COR-L47 (cell line): Measurements from ENCODE around the gene GPC3.
"Not testable (repeated sequence)": the region's sequence is repeated elsewhere in the genome, so short reads cannot be mapped to it uniquely, and the experiment has no call there.

ENCODE experiments used
- DNase-seq: peaks from one replicate; lab custom pipeline; 2025; lab: John Stamatoyannopoulos, UW

Gene GPC3

DNA sequence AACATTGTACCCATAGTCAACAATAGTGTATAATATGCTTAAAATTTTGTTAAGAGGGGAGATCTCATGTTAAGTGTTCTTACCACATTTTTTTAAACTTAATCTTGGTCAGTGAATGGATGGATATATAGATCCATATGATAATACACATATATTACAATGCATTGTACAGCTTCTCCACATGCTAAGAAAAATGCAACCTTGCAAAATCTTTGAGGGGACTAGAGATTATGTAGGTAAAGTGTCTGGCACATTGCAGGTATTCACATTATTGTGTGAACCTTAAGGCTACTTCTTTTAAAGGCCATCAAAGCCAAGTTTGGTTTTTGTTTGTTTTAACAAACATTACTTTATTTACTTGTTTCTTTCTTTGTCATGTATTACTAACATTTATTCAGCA, 10.4 kb upstream of the GPC3 start:
- DNase-seq: no peak

DNA sequence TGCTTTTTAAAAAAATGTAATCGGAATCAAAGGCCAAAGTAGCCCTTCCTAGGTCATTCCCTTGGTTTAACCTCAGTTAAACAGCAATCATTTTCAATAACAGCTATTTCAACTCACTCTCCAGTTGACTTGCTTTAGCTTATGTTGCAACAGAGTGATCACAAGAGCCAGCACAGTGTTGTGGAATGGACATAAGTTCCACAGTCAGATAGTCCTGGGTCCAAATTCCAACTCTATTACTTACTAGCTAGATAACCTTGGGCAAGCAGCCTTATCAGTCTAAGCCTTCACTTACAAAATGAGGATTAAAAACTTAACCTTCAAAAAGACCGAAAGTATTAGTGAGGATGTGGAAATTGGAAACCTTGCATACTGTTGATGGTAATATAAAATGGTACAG, 9.2 kb upstream of the GPC3 start:
- DNase-seq: no peak

DNA sequence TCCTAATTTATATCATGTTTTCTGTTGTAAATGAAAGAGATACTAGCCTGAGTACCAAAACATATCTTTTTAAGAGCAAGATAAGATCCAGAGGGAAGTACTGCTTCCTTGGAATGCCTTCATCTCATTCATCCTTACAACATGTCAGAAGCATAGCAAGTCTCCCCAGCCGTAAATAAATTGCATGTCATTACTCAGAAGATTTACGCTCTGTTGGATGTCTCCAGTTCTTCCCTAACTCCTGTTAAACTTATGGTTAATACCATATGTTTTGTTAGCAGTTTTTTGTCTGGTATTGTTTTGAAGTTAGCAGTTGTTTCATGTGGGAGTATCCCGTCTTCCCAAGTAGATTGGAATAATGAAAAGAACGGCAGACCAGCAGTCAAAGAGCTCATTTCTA, 7.5 kb upstream of the GPC3 start:
- no peak for DNase-seq

DNA sequence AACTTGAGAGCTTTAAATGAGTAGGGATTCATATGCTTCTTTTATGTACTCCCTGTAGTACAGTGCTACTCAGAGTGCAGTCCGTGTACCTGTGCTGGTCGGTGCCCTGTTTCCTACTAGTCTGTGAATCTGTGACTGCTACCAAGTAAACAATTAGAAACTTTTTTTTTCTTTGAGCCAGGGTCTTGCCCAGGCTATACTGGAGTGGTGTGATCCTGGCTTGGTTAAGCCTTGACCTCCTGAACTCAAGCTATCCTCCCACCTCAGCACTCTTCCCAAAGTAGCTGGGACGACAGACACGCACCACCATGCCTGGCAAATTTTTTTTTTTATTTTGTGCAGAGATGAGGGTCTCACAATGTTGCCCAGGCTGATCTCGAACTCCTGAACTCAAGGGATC, 6.4 kb upstream of the GPC3 start:
- DNase-seq: no peak

DNA sequence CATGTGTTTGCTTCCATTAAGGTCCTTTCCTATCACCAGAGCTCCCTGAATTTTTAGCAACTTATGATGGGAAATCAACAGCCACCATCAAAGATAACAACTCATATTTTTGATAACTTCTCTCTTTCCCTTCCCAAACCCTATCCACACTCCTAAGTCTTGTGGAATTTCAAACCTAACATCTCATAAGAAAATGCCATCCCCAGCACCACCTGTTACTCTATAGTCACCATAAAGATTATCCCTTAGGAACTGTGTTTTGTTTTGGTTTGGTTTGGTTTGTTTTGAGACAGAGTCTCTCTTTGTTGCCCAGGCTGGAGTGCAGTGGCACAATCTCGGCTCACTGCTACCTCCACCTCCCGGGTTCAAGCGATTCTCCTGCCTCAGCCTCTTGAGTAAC, 5.7 kb upstream of the GPC3 start:
- DNase-seq: not testable (repeated sequence)

DNA sequence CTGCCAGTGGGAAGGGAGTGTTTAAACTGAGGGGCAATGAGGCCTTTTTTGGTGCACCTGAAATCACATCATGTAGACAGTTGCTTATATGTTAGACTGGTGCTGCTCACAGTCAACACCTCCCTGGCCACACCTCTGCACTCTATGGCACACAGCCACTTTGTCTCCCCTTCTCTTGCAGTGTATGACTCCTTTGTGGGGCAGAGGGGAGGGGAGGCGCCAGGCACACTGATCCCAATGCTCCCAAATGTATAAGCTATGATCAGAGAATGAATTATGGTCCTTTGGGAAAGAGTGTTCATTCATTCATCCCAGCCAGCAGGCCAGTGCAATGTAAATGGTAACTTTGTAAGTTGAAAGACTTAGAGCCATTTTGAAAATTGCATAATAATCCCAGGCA, 4.6 kb upstream of the GPC3 start:
- no peak for DNase-seq

DNA sequence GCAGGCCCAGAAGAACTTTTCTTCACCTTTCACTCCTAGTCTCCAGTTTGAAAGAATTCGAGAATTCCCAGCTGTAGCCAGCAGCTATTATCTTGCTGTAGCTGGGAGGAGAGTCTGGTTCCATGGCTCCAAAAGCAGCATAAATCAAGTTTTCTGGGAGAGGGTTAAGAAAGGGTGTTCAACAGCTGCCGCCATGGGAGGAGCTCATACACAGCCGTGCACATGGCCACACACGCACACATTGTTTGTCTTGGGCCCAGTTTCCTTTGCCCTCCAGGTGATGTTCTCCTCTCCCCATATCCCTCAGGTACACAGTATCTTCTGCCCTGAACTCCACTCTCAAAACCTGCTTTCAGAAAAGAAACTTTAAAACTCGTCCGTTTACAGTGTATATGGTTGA, 4.1 kb upstream of the GPC3 start:
- no peak for DNase-seq

DNA sequence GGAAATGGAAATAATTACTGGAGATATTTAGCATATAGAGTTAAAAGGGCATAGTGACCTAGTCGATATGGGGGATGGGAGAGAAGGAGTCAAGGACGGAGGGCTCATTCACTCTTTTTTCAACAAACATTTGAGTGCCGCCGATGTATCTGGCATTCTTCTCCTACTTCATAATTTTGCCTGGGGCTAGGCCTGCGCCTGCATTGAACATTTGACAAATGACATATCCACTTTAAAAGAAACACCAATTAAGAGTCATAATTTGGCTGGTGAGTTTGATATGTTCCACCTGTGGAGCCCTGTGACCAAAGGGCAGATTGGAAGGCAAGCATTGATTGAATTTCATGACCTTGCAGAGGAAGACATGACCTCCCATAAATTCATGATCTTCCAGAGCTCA, 2.6 kb upstream of the GPC3 start:
- no peak for DNase-seq

DNA sequence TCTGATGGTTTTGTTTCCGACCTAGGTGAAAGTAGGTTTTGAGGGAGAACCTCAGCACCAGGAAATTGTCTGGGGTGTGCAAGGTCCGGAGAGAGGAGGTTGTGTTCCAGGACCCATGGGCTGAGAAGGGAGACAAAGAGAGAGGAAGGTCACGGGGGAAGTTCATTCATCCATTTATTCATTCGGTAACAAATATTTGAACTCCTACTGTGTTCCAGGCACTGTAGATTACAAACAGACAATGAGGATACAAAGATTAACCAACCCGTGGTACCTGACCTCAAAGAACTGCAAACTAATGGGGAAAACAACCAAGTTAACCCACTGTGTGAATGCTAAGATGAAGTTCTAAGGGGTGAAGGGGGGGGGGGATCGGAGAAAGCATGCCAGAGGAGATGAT, 1.8 kb upstream of the GPC3 start:
- no peak for DNase-seq

DNA sequence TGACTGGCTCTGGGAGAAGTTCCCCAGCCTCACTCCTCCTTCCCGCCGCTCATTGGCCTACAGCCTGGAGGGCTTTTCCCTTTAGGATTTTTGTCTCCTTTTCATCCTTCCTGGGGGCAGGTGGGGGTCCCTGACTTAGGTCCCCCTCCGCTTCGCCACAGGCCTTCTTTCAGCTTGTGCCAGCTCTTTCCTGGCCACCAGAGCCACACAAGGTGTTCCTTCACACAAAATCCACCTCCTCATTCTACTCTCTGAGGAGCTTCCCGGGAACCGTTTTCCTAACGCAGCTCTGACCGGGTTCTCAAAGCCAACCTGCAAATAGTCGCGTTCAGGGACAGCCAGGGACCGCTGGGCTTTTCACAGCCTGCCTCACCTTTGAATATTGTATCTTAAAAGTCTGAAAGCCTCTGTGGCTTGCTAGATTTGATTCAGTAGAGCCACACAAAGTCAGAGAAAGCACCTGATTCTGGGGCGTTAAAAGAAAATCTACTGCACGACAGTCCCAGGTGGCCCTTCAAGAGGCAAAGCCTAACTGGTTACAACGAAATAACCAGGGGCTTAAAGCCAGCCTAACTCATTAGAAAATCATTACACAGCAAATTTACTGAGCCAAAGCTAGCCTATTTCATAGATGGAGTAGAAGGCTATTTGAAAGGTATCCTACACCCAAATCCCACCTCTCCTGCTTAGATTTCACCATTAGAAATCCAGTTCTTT, 731 bp upstream of the GPC3 start:
- no peak for DNase-seq

DNA sequence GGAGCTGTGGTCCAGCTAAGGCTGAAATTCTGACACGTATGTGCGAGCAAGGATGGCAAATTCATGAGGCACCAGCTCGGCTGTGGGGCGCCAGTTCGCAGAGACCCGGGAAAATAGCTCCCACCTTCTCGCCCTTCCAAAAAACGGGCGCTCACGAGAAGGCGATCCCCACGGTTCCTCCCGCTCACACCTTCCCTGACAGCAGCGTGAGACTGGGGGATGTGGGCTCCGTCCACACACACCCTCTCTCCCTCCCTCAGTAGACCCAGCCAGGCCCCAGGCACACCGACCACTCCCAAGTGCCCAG, 584 bp downstream of the GPC3 start:
- no peak for DNase-seq

DNA sequence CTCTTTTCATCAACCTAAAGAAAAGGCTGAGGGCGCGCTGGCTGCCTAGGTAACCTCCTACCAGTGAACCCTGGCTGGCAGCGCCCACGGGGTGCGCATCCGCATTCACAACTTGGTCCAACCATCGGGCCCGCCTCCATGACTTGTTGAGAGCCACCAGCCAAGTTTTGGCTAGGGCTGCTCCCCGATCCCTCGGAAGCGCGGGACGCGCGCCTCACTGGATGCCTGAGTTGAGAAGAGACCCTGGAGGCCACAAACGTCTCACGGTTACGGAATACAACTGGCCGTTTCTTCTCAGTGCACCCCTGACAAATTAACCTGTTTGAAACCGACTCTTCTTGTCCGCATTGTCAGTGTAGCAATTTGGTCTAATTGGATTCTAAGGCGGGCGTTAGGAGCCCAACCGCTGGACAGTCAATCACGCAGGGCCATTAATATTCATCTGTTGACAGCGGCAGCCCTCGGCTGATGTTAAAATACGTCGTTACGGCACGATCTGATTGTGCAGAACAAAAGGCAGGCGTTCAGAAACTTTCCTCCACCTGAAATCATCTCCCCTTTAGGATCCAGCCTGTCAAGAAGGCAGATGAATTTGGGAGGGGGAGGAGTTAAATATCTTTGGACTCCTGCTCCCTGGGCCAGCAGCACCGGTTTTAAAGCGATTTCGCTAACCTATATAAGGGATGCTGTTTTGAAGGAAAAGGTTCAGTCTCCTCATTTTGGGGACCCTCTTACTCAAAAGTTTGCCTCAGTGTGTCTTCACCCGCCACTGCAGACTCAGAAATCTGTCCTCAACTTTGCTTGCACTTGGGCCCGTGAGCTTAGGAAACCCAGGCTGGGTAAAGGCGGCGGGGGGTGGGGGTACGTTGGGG, 1.2 kb downstream of the GPC3 start:
- DNase-seq: no peak

DNA sequence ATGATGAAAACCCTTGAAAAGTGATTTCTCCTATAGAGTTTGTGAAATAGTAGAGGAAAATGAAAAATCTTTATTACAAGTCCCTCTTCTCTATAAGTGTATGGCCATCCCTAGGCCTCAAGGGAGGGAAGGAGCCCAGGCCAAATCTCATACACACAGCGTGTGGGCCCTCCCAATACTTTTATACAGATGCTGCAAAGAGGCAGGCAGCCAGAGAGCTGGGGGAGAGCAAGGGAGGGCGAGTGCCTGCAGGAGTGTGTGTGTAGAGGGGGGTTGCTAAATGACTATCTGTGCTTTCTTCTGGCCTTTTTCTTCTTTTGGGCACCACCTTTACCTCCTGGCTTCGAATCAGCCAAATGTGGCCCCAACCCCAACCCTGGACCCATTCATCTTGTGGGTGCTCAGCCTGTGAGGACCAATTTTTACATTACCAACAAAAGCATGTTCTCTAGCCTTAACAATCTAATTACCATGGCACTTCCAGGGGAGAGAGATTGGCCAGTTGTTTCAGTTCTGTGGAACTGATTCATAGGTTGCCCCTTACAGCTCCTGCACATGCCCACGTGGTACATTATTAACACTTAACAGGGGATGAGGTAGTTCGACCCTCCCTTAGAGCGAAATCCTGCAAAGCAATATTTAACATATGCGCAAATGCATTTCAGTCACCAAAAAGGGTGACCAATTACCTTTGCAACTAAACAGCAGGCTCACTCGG, 2.0 kb downstream of the GPC3 start:
- DNase-seq: no peak

DNA sequence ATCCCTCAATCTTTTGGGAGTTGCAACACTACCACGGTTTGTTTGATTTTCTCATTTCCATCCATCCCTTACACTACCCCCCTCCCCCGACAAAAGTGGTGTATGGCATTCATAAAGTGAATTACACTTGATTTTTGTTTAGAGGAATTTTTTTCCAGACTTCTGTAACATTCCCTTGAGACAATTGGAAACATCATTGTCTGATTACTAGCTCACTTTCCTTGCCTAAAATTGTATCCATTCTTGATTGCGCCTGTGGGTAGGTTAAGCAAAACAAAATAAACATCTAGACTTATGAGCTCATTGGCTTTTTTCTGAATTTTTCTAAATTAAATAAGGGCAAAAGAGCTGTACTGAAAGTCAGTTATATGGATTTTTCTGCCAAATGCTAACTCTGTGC, 3.5 kb downstream of the GPC3 start:
- DNase-seq: no peak

DNA sequence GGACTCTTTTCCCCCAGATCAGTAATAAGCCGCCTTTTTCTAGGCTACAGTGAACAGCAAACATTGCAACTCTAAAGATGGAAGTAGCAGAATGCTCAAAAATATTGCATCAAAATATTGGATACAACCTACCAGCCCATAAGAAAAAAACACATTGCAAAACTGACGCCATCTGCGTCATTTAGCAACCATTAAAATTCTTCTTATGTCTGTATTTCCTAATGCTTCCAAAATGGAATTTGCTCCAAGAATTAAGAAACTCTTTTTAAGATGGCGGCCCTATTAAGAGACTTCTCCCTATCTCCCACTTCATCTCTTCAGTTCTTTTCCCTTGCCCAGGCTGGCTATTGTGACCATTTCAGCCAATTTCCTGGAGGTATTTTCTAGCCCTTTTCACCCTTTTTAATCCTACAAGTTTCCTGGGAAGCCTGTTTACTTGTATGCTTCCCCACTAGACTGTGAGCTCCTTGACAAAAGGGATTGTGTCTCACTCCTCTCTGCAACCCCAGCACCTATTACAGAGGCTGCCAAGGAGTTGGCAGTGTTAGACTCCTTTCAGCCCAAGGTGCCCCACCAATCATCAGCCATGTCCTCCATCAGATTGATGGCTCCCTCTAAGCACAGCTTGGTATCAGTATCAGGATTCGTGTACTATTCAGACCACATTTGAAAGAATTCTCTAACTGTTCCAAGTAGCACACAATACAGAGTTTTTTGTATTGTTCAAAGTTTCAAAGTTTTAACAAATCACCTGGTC, 4.4 kb downstream of the GPC3 start:
- no peak for DNase-seq

DNA sequence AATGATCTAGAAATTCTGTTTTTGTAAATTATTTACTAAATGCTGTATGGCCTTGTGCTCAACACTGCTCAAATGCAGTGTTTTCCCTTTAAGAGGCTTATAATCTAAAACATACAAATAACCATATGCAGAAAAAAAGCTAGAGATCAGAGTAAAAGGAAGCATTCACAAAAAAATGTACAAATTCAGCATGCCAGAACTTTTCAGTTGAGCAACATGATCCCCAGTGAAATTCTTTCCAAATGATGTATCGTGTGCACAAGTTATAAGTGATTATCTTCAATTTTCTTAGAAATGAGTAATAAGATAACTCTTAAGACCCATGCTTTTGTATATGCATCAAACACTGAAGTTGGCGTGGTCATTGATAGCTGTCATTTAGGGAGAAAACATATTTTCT, 5.0 kb downstream of the GPC3 start:
- no peak for DNase-seq

DNA sequence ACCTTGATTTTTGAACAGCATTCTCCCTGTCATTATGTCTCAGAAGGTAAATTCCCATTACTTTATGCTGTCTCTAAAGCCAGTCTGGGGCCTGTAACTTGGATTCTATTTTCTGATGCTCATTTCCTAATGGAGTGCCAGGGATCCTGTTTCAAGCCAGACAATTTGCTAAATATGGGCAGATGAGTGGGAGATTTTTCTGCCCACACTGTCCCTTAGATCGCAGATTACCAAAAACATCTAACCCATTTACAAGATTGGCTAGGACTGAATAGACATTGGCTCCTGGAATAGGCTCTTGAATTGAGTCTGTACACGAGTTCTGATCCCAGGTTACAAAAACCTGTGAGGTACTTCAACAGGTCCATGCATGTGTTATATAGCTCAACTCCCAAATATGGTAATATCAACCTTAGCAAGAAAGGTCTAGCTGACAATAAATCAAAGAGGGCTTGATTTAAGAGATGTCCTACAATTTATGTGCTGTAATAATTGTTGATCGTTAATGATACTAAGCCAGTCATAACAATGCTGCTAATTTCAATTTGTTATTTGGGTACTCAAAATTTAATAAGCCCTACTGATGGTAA, 5.7 kb downstream of the GPC3 start:
- DNase-seq: no peak

DNA sequence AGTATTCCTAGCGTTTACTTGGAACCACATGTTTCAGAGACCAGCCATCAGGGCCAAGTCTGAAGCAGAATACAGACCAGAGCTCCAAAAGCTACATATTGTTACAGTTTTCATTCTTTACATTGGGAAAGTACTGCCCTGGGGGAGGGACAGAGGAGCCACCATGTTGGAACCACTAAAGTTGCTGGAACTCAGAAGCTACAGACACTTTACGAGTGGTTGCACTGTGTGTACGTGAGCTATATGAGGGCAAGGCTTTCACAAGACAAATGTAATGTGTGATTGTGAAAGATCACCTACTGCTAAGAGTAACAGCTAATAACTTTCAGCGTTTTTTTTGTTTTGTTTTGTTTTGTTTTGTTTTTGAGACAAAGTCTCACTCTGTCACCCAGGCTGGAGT, 11.7 kb downstream of the GPC3 start:
- DNase-seq: no peak

DNA sequence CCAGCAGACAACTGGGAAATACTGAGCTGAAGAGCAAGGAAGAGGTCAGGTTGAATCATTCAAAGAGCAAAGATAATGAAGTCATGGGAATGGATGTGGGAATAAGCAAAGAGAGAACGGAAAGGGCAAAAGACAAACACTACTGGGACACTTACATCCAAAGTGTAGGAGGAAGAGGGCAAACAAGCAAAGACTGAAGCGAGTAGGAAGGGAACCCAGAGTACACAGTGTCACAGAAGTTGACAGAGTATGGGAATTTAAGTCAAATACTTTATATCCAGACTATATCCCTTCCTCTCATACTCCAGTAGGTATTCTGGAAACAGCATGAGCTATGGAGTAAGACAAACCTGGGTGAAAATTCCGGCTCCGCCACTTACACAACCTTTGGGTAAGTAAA, 12.5 kb downstream of the GPC3 start:
- DNase-seq: no peak

DNA sequence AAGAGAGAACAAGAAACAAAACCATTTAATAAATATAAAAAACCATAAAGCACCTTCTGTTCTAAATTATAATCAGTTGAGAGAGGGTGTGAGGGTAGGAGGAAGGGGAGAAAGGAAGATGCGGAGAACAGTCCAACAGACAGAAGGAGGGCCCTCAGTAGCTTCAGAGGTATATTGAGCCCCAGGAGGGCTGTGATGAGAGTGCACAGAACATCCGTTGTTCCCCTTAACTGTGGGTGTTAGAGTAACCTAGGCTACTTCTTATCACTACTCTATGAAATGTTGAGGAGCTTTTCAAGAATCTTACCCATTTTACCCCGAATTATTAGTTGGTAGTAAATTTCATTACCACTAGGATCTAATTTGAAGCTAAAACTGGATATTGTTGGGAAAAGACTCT, 13.8 kb downstream of the GPC3 start:
- DNase-seq: no peak

DNA sequence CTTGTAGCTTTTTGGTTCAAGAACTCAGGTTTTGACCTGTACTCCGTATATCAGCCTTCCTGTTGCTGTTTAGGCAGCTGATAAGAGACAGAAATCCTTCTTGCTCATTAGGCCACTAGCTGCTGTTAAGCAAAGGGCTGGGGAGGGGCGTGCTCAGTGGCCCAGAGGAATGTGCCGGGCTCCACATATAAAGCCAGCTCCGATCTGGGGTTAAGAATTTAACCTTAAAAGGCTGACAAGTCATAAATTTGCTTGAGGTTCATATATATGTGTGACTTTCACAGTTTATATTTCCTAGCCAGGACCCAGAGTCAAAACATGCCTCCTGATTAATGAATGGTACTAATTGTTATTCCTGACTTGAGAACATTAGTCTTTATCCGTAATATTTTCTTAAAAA, 15.3 kb downstream of the GPC3 start:
- no peak for DNase-seq

DNA sequence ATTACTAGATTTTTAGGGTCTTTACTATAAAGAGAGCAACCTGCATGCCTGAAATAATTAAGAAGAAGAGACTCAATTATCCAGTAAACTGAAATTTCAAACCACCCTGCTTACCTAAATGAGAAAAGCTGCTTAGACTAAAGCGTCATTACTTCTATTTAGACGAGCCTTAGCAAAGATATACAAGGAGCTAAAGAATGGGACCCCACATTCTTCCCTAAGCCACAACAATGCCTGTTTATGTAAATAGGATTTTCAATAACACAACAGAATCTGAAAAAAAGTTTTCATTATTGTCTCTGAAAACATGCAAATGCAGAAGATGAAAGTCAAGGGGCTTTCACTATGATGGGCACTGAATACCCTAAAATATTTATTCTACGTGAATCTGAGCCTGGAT, 16.2 kb downstream of the GPC3 start:
- DNase-seq: no peak
